Heart right ventricle (tissue), 16 donors: Measurements from ENCODE around the gene GNG2. TPM values are rescaled to one million over a fixed set of nuclear protein-coding genes. Genes with fewer than 3 reads are reported as not detected.

ENCODE experiments used
- ATAC-seq, 8 donors: fragments of 200-7000 bp; cut with Tn5 transposase; one replicate each; pipeline ENCODE4 v1.9.1; 2020; ENCODE audit warnings: mild to moderate bottlenecking in 8 of 8, moderate library complexity in 8 of 8, moderate number of reproducible peaks in 1 of 8
- DNase-seq, 2 donors: peaks; one replicate each; pipeline ENCODE4 v3.0.0-alpha.2; 2020
- H3K27ac ChIP-seq, 10 donors: fragments of 200-600 bp; sonication (generic) in 2 of 10; one replicate each; pipeline versions ENCODE4 v1.5.0 to v1.8.0; 2020 to 2022; ENCODE audit warnings: mild to moderate bottlenecking in 3 of 10
- H3K27me3 ChIP-seq, 7 donors: fragments of 200-600 bp; one replicate each; pipeline ENCODE4 v1.8.0; 2021 to 2022; ENCODE audit warnings: mild to moderate bottlenecking in 2 of 7
- H3K36me3 ChIP-seq, 9 donors: fragments of 200-600 bp; sonication (generic) in 1 of 9; one replicate each; pipeline versions ENCODE4 v1.5.0 to v1.8.0; 2020 to 2022; ENCODE audit warnings: mild to moderate bottlenecking in 2 of 9
- H3K4me1 ChIP-seq, 9 donors: fragments of 200-600 bp; sonication (generic) in 1 of 9; one replicate each; pipeline versions ENCODE4 v1.5.0 to v1.8.0; 2020 to 2022; ENCODE audit warnings: mild to moderate bottlenecking in 4 of 9
- H3K4me3 ChIP-seq, 10 donors: fragments of 200-600 bp; sonication (generic) in 2 of 10; one replicate each; pipeline versions ENCODE4 v1.5.0 to v1.8.0; 2020 to 2022; ENCODE audit warnings: mild to moderate bottlenecking in 7 of 10, moderate library complexity in 2 of 10
- H3K9me3 ChIP-seq, 11 donors: fragments of 200-600 bp in 10 of 11; sonication (generic) in 2 of 11; one replicate each; pipeline versions ENCODE4 v1.5.0 to v1.8.0; 2013 to 2022; ENCODE audit warnings: mild to moderate bottlenecking in 2 of 11, control low read depth in 1 of 11, moderate library complexity in 1 of 11
- CTCF ChIP-seq, 9 donors: fragments of 200-600 bp; sonication (generic) in 2 of 9; IDR thresholded peaks; one replicate each; pipeline versions ENCODE4 v1.5.0 to v1.8.0; 2021 to 2022; ENCODE audit warnings: antibody characterized with exemption in 9 of 9, mild to moderate bottlenecking in 5 of 9, moderate library complexity in 1 of 9
- WGBS, 2 donors: extraction: QIAGEN DNeasy Blood & Tissue Kit; methylation state at CpG; one replicate each; pipeline ENCODE4 v1.1.7; 2013; ENCODE audit warnings: inconsistent platforms in 1 of 2; 5-methylcytosine and 5-hydroxymethylcytosine counted together
- intact Hi-C, 10 donors: fragments of 100-400 bp; cut with DNase I; formaldehyde crosslinking; loops; one replicate each; pipeline versions ENCODE4 v1.11.1 to v1.14.2; 2022
- polyA plus RNA-seq, 2 donors: library from polyadenylated mRNA; stranded (reverse); fragments of 200-250 nt; gene quantifications; one replicate each; pipeline ENCODE4 v1.2.3, GENCODE V29; 2013
- total RNA-seq, 10 donors: library from RNA; stranded (reverse); fragmentation: NEBNext Ultra II Directional in 3 of 10; extraction: Animal tissue kit (Norgen Biotek cat#: 25700) in 3 of 10; gene quantifications; one replicate each; pipeline versions ENCODE4 v1.2.1 to v1.2.4, GENCODE V29; 2021 to 2023
- donor health status: Arrhythmogenic right ventricular cardiomyopathy.
- donor health status: ischemic (EF 13 %, LVEDD 7.1; RV severe dilation, severe dysfunction).
- donor health status: healthy with polysubstance abuse.
- donor health status: DM: no; HTN: yes; CAD: no.
- donor health status: DM: no; HTN: no; CAD: no.
- donor health status: ischemic (EF 25% LVEDD 6.9; RV normal size, moderate dysfunction).
- donor health status: ischemic (EF 25% LVEDD 5.7; RV mildly dilated, moderate dysfunction).
- donor health status: healthy.
- donor health status: DM: yes; HTN: yes; CAD: no.
- donor health status: Ischemic cardiomyopathy.
- donor health status: ischemic (EF 35%, LVEDD 5.7; RV mildly dilated, moderate dysfunction).
- donor health status: nonischemic (EF 11% LVEDD 7.7; RV severe dilation, severe dysfunction).
- donor health status: DM: yes; HTN: yes; CAD: no.
- donor health status: PGD.
- donor health status: ischemic (EF 29% LVEDD 5.4; RV normal size, mild dysfunction).
- donor health status: nonischemic (EF 23%, LVEDD 6.1; RV moderate dilation, normal function).

Gene GNG2
- total and polyA plus RNA-seq, 12 donors = 3.6 to 20.6 (median 7.2) TPM

- no peak for ATAC-seq
- Histone ChIP-seq H3K27ac (no peak overlapping the region), H3K27me3 (peaks cover 0 to 16% (median 0%) of the 10 kb centered on the region in 7 donors), H3K4me1 (peaks cover 0 to 8% (median 0%) of the 10 kb centered on the region in 9 donors), H3K36me3 (no peaks in the 10 kb centered on the region), H3K9me3 (no peaks in the 10 kb centered on the region), H3K4me3 (no peak overlapping the region)
- intact Hi-C loops = no loop called here
- TF ChIP-seq CTCF (IDR thresholded peaks at IDR 0.05) = no peak
- no peak for DNase-seq
- 91 to 94% methylated on average over 3 of the region's 3 CpGs for WGBS, 2 donors
Observed at GRCh38 chr14:51824191-51824590, 36.2 kb upstream of the GNG2 start.

GRCh38 chr14:51825926-51826325 lies 34.5 kb upstream of the GNG2 start:
- WGBS, 2 donors = 98 to 100% methylated on average over 1 of the region's 1 CpG
- no peak for TF ChIP-seq CTCF (IDR thresholded peaks at IDR 0.05)
- DNase-seq (no peak), ATAC-seq (no peak)
- no peaks in the 10 kb centered on the region for H3K9me3 ChIP-seq
- peaks cover 0 to 8% (median 0%) of the 10 kb centered on the region in 9 donors for H3K4me1 ChIP-seq
- H3K27me3 ChIP-seq = peaks cover 0 to 17% (median 0%) of the 10 kb centered on the region in 7 donors
- no peak overlapping the region for H3K27ac ChIP-seq
- H3K36me3 ChIP-seq = no peaks in the 10 kb centered on the region
- intact Hi-C loops = no loop called here
- no peak overlapping the region for H3K4me3 ChIP-seq

GRCh38 chr14:51828017-51828797 lies 32.2 kb upstream of the GNG2 start:
- H3K9me3 ChIP-seq = peaks cover 0 to 15% (median 7%) of the 10 kb centered on the region in 11 donors
- no peak overlapping the region for H3K27ac ChIP-seq
- 46 to 47% methylated on average over 8 of the region's 8 CpGs for WGBS, 2 donors
- no peak overlapping the region for H3K4me3 ChIP-seq
- ATAC-seq (peak in 2 of 8 donors; percentile 55 to 65), DNase-seq (peak in 1 of 2 donors; percentile 21)
- H3K4me1 ChIP-seq = peaks cover 0 to 8% (median 0%) of the 10 kb centered on the region in 9 donors
- TF ChIP-seq CTCF (IDR thresholded peaks at IDR 0.05) = no peak
- intact Hi-C loops = no loop called here
- no peaks in the 10 kb centered on the region for H3K36me3 ChIP-seq
- peaks cover 0 to 17% (median 0%) of the 10 kb centered on the region in 7 donors for H3K27me3 ChIP-seq

GRCh38 chr14:51834240-51834639 lies 26.2 kb upstream of the GNG2 start:
- H3K4me1 ChIP-seq = peaks cover 0 to 5% (median 0%) of the 10 kb centered on the region in 9 donors
- WGBS, 2 donors = 45 to 59% methylated on average over 8 of the region's 8 CpGs
- ATAC-seq (no peak), DNase-seq (no peak)
- H3K36me3 ChIP-seq = no peaks in the 10 kb centered on the region
- H3K27ac ChIP-seq = no peak overlapping the region
- no peak for TF ChIP-seq CTCF (IDR thresholded peaks at IDR 0.05)
- H3K27me3 ChIP-seq = peaks cover 0 to under 1% (median 0%) of the 10 kb centered on the region in 7 donors
- no peak overlapping the region for H3K4me3 ChIP-seq
- intact Hi-C loops = no loop called here
- H3K9me3 ChIP-seq = peaks cover 0 to 15% (median 7%) of the 10 kb centered on the region in 11 donors
